Heart left ventricle (tissue), 16 donors: Measurements from ENCODE around the gene FETUB. TPM values are rescaled to one million over a fixed set of nuclear protein-coding genes. Genes with fewer than 3 reads are reported as not detected.

Source experiments
- ATAC-seq, 4 donors: fragments of 200-7000 bp; cut with Tn5 transposase; one replicate each; pipeline ENCODE4 v1.9.1; 2020 to 2022; ENCODE audit warnings: moderate library complexity in 4 of 4, mild to moderate bottlenecking in 3 of 4, moderate number of reproducible peaks in 1 of 4
- DNase-seq, 5 donors: peaks; one replicate each; pipeline ENCODE4 v3.0.0-alpha.2; 2020
- H3K27ac ChIP-seq, 12 donors: fragments of 200-600 bp; sonication (generic) in 4 of 12; one replicate each; pipeline versions ENCODE4 v1.5.0 to v1.8.0; 2016 to 2022; ENCODE audit warnings: mild to moderate bottlenecking in 2 of 12
- H3K27me3 ChIP-seq, 9 donors: fragments of 200-600 bp; sonication (generic) in 2 of 9; one replicate each; pipeline versions ENCODE4 v1.5.1 to v1.8.0; 2016 to 2022; ENCODE audit warnings: mild to moderate bottlenecking in 3 of 9
- H3K36me3 ChIP-seq, 9 donors: fragments of 200-600 bp; sonication (generic) in 2 of 9; one replicate each; pipeline versions ENCODE4 v1.5.0 to v1.8.0; 2018 to 2022; ENCODE audit warnings: mild to moderate bottlenecking in 2 of 9
- H3K4me1 ChIP-seq, 12 donors: fragments of 200-600 bp; sonication (generic) in 4 of 12; one replicate each; pipeline versions ENCODE4 v1.5.0 to v1.8.0; 2016 to 2022; ENCODE audit warnings: mild to moderate bottlenecking in 3 of 12
- H3K4me3 ChIP-seq, 12 donors: fragments of 200-600 bp; sonication (generic) in 4 of 12; one replicate each; pipeline versions ENCODE4 v1.5.0 to v1.8.0; 2017 to 2022; ENCODE audit warnings: mild to moderate bottlenecking in 9 of 12, moderate library complexity in 4 of 12
- H3K9me3 ChIP-seq, 12 donors: fragments of 200-600 bp; sonication (generic) in 4 of 12; one replicate each; pipeline versions ENCODE4 v1.5.0 to v1.8.0; 2016 to 2022; ENCODE audit warnings: mild to moderate bottlenecking in 1 of 12
- POLR2A ChIP-seq, 2 donors: fragments of 450-650 bp; IDR thresholded peaks; one replicate each; pipeline ENCODE4 v1.6.1; 2017; ENCODE audit warnings: antibody characterized with exemption in 2 of 2, mild to moderate bottlenecking in 2 of 2, moderate library complexity in 2 of 2
- WGBS, 4 donors: extraction: QIAGEN DNeasy Blood & Tissue Kit in 2 of 4; methylation state at CpG; one replicate each; pipeline versions ENCODE4 v1.1.5 to v1.1.7; 2013 to 2018; 5-methylcytosine and 5-hydroxymethylcytosine counted together
- intact Hi-C, 10 donors: fragments of 100-400 bp; cut with DNase I; formaldehyde crosslinking; loops; one replicate each; pipeline versions ENCODE4 v1.11.1 to v1.14.2; 2022
- polyA plus RNA-seq, 2 donors: library from polyadenylated mRNA; stranded (reverse); fragments of 200-250 nt; gene quantifications; one replicate each; pipeline ENCODE4 v1.2.3, GENCODE V29; 2013
- total RNA-seq, 9 donors: library from RNA; depleted of rRNA in 2 of 9; stranded (reverse); fragments of >200 nt in 2 of 9; fragmentation: NEBNext Ultra II Directional in 3 of 9; extraction: Animal tissue kit (Norgen Biotek cat#: 25700) in 3 of 9; gene quantifications; one replicate each; pipeline versions ENCODE4 v1.1.0 to v1.2.4, GENCODE V29; 2016 to 2023
- TF ChIP-seq, protein P1 (sequence below), 12 donors: fragments of 200-600 bp; sonication (generic) in 4 of 12; IDR thresholded peaks; one replicate each; pipeline versions ENCODE4 v1.5.0 to v1.8.0; 2018 to 2022; ENCODE audit warnings: antibody characterized with exemption in 12 of 12, mild to moderate bottlenecking in 5 of 12
- donor health status: ischemic (EF 13 %, LVEDD 7.1; RV severe dilation, severe dysfunction).
- donor health status: healthy with polysubstance abuse.
- donor health status: DM: no; HTN: yes; CAD: no.
- donor health status: DM: no; HTN: no; CAD: no.
- donor health status: ischemic (EF 25% LVEDD 6.9; RV normal size, moderate dysfunction).
- donor health status: ischemic (EF 25% LVEDD 5.7; RV mildly dilated, moderate dysfunction).
- donor health status: healthy.
- donor health status: DM: yes; HTN: yes; CAD: no.
- donor health status: ischemic (EF 35%, LVEDD 5.7; RV mildly dilated, moderate dysfunction).
- donor health status: nonischemic (EF 11% LVEDD 7.7; RV severe dilation, severe dysfunction).
- donor health status: DM: yes; HTN: yes; CAD: no.
- donor health status: PGD.
- donor health status: ischemic (EF 29% LVEDD 5.4; RV normal size, mild dysfunction).
- donor health status: nonischemic (EF 23%, LVEDD 6.1; RV moderate dilation, normal function).

Gene FETUB
- total and polyA plus RNA-seq, 11 donors: 0.14 TPM; not detected in 10

DNA sequence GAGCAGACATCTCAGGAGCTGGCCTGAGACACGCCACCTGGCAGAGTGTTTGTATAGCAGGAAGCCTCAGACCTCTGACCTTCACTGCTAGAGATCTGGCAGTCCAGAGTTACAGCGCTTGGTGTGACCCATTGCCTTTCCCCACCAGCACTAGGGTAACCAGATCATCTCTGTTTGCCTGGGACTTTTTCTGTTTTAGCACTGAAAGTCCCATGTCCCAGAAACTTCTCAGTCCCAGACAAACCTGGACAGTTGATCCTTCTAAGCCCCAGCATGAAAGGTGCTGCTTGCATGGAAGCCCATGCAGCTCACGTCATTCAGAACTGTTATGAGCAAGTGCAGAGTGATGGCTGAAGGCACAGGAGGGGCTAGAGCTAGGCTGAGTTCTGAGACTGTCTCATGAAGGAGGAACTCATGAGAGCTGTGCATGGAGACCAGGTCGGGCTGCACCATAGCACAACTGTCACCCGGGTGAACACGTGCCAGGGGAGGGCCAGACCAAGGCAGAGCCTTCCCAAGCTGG, 45.5 kb upstream of the FETUB start:
- DNase-seq: no peak
- TF ChIP-seq, protein P1, sequence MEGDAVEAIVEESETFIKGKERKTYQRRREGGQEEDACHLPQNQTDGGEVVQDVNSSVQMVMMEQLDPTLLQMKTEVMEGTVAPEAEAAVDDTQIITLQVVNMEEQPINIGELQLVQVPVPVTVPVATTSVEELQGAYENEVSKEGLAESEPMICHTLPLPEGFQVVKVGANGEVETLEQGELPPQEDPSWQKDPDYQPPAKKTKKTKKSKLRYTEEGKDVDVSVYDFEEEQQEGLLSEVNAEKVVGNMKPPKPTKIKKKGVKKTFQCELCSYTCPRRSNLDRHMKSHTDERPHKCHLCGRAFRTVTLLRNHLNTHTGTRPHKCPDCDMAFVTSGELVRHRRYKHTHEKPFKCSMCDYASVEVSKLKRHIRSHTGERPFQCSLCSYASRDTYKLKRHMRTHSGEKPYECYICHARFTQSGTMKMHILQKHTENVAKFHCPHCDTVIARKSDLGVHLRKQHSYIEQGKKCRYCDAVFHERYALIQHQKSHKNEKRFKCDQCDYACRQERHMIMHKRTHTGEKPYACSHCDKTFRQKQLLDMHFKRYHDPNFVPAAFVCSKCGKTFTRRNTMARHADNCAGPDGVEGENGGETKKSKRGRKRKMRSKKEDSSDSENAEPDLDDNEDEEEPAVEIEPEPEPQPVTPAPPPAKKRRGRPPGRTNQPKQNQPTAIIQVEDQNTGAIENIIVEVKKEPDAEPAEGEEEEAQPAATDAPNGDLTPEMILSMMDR (IDR thresholded peaks at IDR 0.05): no peak
- no peak for TF ChIP-seq POLR2A (IDR thresholded peaks at IDR 0.05)
- ATAC-seq: no peak
- H3K27ac ChIP-seq: no peak overlapping the region
- intact Hi-C loops: no loop called here
- no peaks in the 10 kb centered on the region for H3K36me3 ChIP-seq
- H3K27me3 ChIP-seq: no peaks in the 10 kb centered on the region
- H3K9me3 ChIP-seq: no peaks in the 10 kb centered on the region
- H3K4me1 ChIP-seq: peaks cover 0 to 9% (median 0%) of the 10 kb centered on the region in 12 donors
- WGBS, 4 donors: 65 to 67% (median 66%) methylated on average over 5 to 6 of the region's 6 CpGs
- no peak overlapping the region for H3K4me3 ChIP-seq

DNA sequence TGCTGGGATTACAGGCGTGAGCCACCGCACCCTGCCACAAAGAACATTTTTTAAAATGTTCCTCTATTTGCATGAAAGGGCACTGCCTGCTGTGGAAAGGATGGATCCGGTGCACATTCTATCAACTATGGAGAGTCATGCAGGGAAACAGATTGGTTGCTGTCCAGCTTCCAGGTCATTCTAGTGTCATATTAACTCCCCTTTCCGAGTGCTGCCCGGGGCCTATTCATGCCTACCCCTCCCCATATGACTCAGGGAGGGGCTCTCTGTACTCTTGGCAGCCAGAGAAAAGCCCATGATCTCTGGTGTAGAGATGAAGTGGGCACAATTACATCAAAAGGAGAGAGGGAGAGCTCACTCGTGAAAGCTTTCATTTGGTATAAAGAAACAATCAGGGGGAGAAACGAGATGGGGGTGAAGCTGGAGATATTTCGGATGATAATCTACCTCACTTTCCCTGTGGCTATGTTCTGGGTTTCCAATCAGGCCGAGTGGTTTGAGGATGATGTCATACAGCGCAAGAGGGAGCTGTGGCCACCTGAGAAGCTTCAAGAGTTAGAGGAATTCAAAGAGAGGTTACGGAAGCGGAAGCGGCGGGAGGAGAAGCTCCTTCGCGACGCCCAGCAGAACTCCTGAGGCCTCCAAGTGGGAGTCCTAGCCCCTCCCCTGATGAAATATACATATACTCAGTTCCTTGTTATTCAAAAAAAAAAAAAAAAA, 43.5 kb upstream of the FETUB start:
- intact Hi-C loops: no loop called here
- Histone ChIP-seq H3K4me3 (no peak overlapping the region), H3K36me3 (no peaks in the 10 kb centered on the region), H3K4me1 (peaks cover 0 to 9% (median 0%) of the 10 kb centered on the region in 12 donors), H3K9me3 (no peaks in the 10 kb centered on the region), H3K27ac (no peak overlapping the region), H3K27me3 (no peaks in the 10 kb centered on the region)
- no peak for DNase-seq
- TF ChIP-seq, protein P1 (IDR thresholded peaks at IDR 0.05): no peak
- no peak for TF ChIP-seq POLR2A (IDR thresholded peaks at IDR 0.05)
- no peak for ATAC-seq
- WGBS, 4 donors: 45 to 56% (median 49%) methylated on average over 17 of the region's 17 CpGs

DNA sequence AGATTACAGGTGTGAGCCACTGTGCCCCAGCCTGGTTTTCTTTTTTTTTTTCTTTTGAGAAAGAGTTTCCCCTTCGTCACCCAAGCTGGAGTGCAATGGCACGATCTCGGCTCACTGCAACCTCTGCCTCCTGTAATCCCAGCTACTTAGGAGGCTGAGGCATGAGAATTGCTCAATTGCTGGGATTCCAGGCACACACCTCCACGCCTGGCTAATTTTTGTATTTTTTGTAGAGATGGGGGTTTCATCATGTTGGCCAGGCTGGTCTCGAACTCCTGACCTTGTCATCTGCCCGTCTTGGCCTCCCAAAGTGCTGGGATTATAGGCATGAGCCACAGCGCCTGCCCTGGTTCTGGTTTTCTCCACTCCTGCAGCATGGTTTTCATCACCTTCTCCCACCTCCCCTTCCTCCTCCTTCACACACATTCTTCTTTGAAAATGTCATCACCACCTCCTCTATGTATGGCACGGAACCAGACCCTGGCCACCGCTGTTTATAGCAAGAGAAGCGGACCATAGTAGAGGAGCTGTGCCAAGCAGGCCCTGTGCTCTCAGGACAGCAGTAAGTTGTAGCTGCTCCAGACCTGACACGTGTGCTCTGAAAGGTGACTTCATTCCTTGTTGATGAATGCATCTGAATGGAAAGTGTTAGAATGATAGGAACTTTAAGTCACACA, 42.0 kb upstream of the FETUB start:
- no peak for TF ChIP-seq POLR2A (IDR thresholded peaks at IDR 0.05)
- TF ChIP-seq, protein P1 (IDR thresholded peaks at IDR 0.05): no peak
- peak; percentile 75 to 92 (median 81) for DNase-seq
- H3K4me1 ChIP-seq: peaks cover 0 to 9% (median 0%) of the 10 kb centered on the region in 12 donors
- intact Hi-C loops: no loop called here
- no peaks in the 10 kb centered on the region for H3K36me3 ChIP-seq
- ATAC-seq: peak; percentile 95 to 98 (median 98)
- H3K27me3 ChIP-seq: no peaks in the 10 kb centered on the region
- H3K4me3 ChIP-seq: no peak overlapping the region
- no peaks in the 10 kb centered on the region for H3K9me3 ChIP-seq
- H3K27ac ChIP-seq: peak overlapping the region in 8 of 12 donors; percentile 29 to 76 (median 58)
- 48 to 53% (median 48%) methylated on average over 11 of the region's 11 CpGs for WGBS, 4 donors

DNA sequence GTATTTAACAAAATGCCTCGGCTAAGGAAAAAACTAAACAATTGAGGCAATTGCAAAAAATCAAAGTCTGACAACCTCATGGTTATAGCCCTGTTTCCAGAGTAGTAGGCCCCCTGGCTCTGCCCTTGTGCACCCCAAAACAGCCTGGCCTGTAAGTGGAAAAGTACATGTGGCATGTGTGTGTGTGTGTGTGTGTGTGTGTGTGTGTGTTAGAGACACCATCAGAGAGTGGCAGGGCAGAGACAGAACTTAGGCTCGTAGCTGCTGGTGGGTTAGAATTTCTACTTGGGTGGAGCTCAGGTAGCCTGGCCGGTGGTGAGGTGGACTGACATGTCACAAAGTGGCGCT, 41.4 kb upstream of the FETUB start:
- intact Hi-C loops: no loop called here
- Histone ChIP-seq H3K36me3 (no peaks in the 10 kb centered on the region), H3K9me3 (no peaks in the 10 kb centered on the region), H3K4me3 (no peak overlapping the region), H3K27me3 (no peaks in the 10 kb centered on the region), H3K27ac (peak overlapping the region in 8 of 12 donors; percentile 29 to 76 (median 58)), H3K4me1 (peaks cover 0 to 9% (median 0%) of the 10 kb centered on the region in 12 donors)
- TF ChIP-seq POLR2A (IDR thresholded peaks at IDR 0.05): no peak
- TF ChIP-seq, protein P1 (IDR thresholded peaks at IDR 0.05): no peak
- DNase-seq: no peak
- WGBS, 4 donors: 53 to 70% (median 65%) methylated on average over 4 of the region's 4 CpGs
- peak in 1 of 4 donors; percentile 1 for ATAC-seq
